ENCODE results near the gene CFAP92. TPM values are rescaled to one million over a fixed set of nuclear protein-coding genes. Genes with fewer than 3 reads are reported as not detected.

CFAP92 gene
- total RNA-seq, 1 donor from 2014 or later, result not detected

- peak overlapping the region; percentile 80 for H3K27ac Mint-ChIP-seq
- POLR2A ChIA-PET, result interaction anchor here (0.5 to 2.6 kb wide), 3 partner anchors 15 to 269 kb away, joined by 3 to 14 read pairs (median 10); partner anchors contain the start of gene RAB43
- H3K27me3 Mint-ChIP-seq, result no peaks in the 10 kb centered on the region
- CTCF ChIA-PET, result interaction anchor here (3.9 kb wide), 1 partner anchor 48 kb away, joined by 63 read pairs; no protein-coding TSS in a partner anchor
- no peak overlapping the region for H3K4me3 Mint-ChIP-seq
- DNase-seq, result no peak
- no peaks in the 10 kb centered on the region for H3K36me3 Mint-ChIP-seq (ENCODE audit: low read depth)
- intact Hi-C loops (cut with micrococcal nuclease), result no loop called here
- ATAC-seq (ENCODE audit: low read depth), result no peak
- TF ChIP-seq CTCF (IDR thresholded peaks at IDR 0.05), result no peak
- no peaks in the 10 kb centered on the region for H3K9me3 Mint-ChIP-seq
- peaks cover 41% of the 10 kb centered on the region for H3K4me1 Mint-ChIP-seq
Observed at GRCh38 chr3:129018271-129018670, 24.4 kb upstream of the CFAP92 start.

GRCh38 chr3:129017484-129017899 lies 23.6 kb upstream of the CFAP92 start:
- Mint-ChIP-seq H3K36me3 (ENCODE audit: low read depth) (no peaks in the 10 kb centered on the region), H3K9me3 (no peaks in the 10 kb centered on the region), H3K27me3 (no peaks in the 10 kb centered on the region), H3K4me1 (peaks cover 41% of the 10 kb centered on the region), H3K4me3 (peak overlapping the region; percentile 32), H3K27ac (peak overlapping the region; percentile 80)
- TF ChIP-seq CTCF (IDR thresholded peaks at IDR 0.05), result no peak
- DNase-seq, result no peak
- intact Hi-C loops (cut with micrococcal nuclease), result loop anchor here (1.0 kb wide), 1 partner anchor 144 kb away; the partner anchor contains the start of gene ISY1
- POLR2A ChIA-PET, result interaction anchor here (0.5 to 3.0 kb wide), 12 partner anchors 10 to 337 kb away, joined by 3 to 45 read pairs (median 10); partner anchors contain the start of genes CFAP92, CNBP, COPG1 and RAB43
- CTCF ChIA-PET, result interaction anchor here (0.9 to 3.9 kb wide), 7 partner anchors 9 to 228 kb away, joined by 3 to 63 read pairs (median 16); partner anchors contain the start of gene CFAP92
- no peak for ATAC-seq (ENCODE audit: low read depth)

- Mint-ChIP-seq H3K36me3 (ENCODE audit: low read depth) (no peaks in the 10 kb centered on the region), H3K4me3 (peak overlapping the region; percentile 32), H3K27ac (peak overlapping the region; percentile 80), H3K9me3 (no peaks in the 10 kb centered on the region), H3K27me3 (no peaks in the 10 kb centered on the region), H3K4me1 (peaks cover 41% of the 10 kb centered on the region)
- intact Hi-C loops (cut with micrococcal nuclease), result loop anchor here (1.0 kb wide), 6 partner anchors 10 to 144 kb away; partner anchors contain the start of genes CFAP92 and ISY1
- CTCF ChIA-PET, result interaction anchor here (0.9 to 3.9 kb wide), 14 partner anchors 10 to 299 kb away, joined by 3 to 63 read pairs (median 5); partner anchors contain the start of genes CFAP92 and RAB43
- POLR2A ChIA-PET, result interaction anchor here (0.5 to 3.0 kb wide), 16 partner anchors 9 to 336 kb away, joined by 3 to 45 read pairs (median 8); partner anchors contain the start of genes CFAP92, CNBP, COPG1 and RAB43
- ATAC-seq (ENCODE audit: low read depth), result peak; percentile 64
- peak; percentile 49 for DNase-seq
- no peak for TF ChIP-seq CTCF (IDR thresholded peaks at IDR 0.05)
Observed at GRCh38 chr3:129016720-129017483, 23.0 kb upstream of the CFAP92 start.

DNA sequence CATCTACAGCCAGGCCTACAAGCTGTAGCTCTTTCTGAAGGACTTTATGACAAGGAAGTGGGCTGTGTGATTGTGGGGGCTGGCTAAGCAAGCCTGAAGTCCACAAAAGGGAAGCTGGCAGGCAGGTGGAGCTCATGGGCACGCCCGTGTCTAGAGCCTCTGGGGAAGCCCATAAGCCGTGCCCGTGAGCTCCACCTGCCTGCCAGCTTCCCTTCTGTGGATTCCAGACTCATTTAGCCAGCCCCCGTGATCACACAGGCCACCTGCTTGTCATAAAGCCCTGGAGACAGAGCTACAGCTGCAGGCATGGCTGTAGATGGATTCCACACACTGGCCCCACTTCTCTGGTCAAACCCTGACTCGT lies 22.5 kb upstream of the CFAP92 start:
- TF ChIP-seq CTCF (IDR thresholded peaks at IDR 0.05), result no peak
- peak; percentile 87 for ATAC-seq (ENCODE audit: low read depth)

More for the DNA sequence above, 22.5 kb upstream of the CFAP92 start:
- POLR2A ChIA-PET, result interaction anchor here (0.6 to 3.0 kb wide), 15 partner anchors 9 to 336 kb away, joined by 3 to 45 read pairs (median 8); partner anchors contain the start of genes CFAP92, COPG1 and RAB43
- H3K27ac Mint-ChIP-seq, result peak overlapping the region; percentile 80
- peak; percentile 59 for DNase-seq
- no peaks in the 10 kb centered on the region for H3K27me3 Mint-ChIP-seq
- peak overlapping the region; percentile 55 for H3K4me3 Mint-ChIP-seq
- peaks cover 41% of the 10 kb centered on the region for H3K4me1 Mint-ChIP-seq
- no peaks in the 10 kb centered on the region for H3K9me3 Mint-ChIP-seq
- H3K36me3 Mint-ChIP-seq (ENCODE audit: low read depth), result no peaks in the 10 kb centered on the region
- intact Hi-C loops (cut with micrococcal nuclease), result loop anchor here (1.0 kb wide), 5 partner anchors 11 to 104 kb away; partner anchors contain the start of gene CFAP92
- CTCF ChIA-PET, result interaction anchor here (0.7 to 3.9 kb wide), 16 partner anchors 9 to 300 kb away, joined by 3 to 63 read pairs (median 4); partner anchors contain the start of genes CFAP92 and RAB43
